Activated T-helper 1 cell treated with anti-CD3 and anti-CD28 coated beads, Interleukin-12 subunit alpha, Interleukin-12 subunit beta, Interleukin-2, Interleukin-4 antibody, amounts not matched to agents 30 ng/mL and 10 ng/mL and 1 ng/mL, durations not matched to agents 14 hours and 24 hours and 36 hours (primary cell): ENCODE results near the gene IGSF21. TPM values are rescaled to one million over a fixed set of nuclear protein-coding genes. Genes with fewer than 3 reads are reported as not detected.

Experiments used
- DNase-seq: peaks from one replicate; pipeline ENCODE4 v3.0.0; 2021; ENCODE audit warnings: low spot score
- H3K27ac Mint-ChIP-seq: one replicate; pipeline ENCODE4 v1.8.0; 2021; ENCODE audit warnings: mild to moderate bottlenecking, mixed read lengths
- H3K27me3 Mint-ChIP-seq: one replicate; pipeline ENCODE4 v1.8.0; 2022; ENCODE audit warnings: mild to moderate bottlenecking, moderate library complexity, mixed read lengths; ENCODE audit not compliant: insufficient read depth
- H3K36me3 Mint-ChIP-seq: one replicate; pipeline ENCODE4 v1.8.0; 2021; ENCODE audit warnings: low read depth, mixed read lengths
- H3K4me1 Mint-ChIP-seq: one replicate; pipeline ENCODE4 v1.8.0; 2021; ENCODE audit warnings: low read depth, mixed read lengths
- H3K4me3 Mint-ChIP-seq: one replicate; pipeline ENCODE4 v1.8.0; 2021; ENCODE audit warnings: mild to moderate bottlenecking, moderate library complexity, mixed read lengths
- H3K9me3 Mint-ChIP-seq: one replicate; pipeline ENCODE4 v1.8.0; 2021; ENCODE audit warnings: mixed read lengths
- intact Hi-C: fragments of 100-400 bp; cut with micrococcal nuclease; formaldehyde crosslinking; loops from one replicate; pipeline ENCODE4 v1.15.1; 2024
- total RNA-seq: library from RNA; stranded (reverse); gene quantifications from 2 replicates; pipeline ENCODE4 v1.2.3, GENCODE V29; 2022

The IGSF21 gene
- total RNA-seq, 1 donor from 2014 or later: not detected

DNA sequence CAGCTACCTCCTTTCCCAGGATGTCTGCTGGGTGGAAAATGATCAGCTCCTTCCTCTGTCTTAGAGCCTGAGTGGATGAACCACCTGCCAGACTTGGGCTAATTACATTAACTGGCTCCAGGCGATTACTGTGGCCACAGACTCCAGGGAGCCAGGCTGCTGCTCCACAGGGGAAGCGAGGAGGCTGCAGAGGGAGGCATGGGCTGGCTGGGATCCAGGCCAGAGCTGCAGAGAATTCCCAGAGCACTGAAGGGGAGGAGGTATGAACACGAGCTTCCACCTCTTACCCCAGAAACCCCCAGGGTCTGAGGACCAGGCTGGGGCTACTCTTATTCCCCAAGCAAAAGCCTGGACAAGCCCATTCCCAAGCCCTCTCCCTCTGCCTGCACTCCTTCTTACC is 237.2 kb downstream of the IGSF21 start:
- H3K27me3 Mint-ChIP-seq: peaks cover 3% of the 10 kb centered on the region
- no peaks in the 10 kb centered on the region for H3K4me1 Mint-ChIP-seq
- intact Hi-C loops: no loop called here
- DNase-seq: no peak
- no peaks in the 10 kb centered on the region for H3K36me3 Mint-ChIP-seq
- no peaks in the 10 kb centered on the region for H3K9me3 Mint-ChIP-seq
- H3K4me3 Mint-ChIP-seq: no peak overlapping the region
- no peak overlapping the region for H3K27ac Mint-ChIP-seq

DNA sequence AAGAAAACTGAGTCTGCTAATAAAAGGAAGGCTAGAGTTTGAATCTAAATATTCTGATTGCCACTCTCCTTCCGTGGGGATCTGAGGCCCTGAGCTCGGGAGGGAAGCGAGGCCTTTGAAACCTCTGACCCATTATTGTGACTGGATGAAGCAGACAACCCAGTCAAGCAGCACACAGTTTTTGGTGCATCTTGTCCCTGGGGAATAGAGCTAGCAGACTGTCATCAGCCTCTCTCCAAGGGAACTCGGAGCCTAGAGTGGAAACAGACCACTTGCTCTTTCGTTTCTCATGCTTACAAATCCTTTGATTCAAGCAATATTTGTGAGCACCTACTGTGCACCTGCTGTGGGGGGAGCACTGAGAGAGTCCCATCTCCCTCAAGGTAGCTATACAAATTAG is 240.0 kb downstream of the IGSF21 start:
- no peak overlapping the region for H3K27ac Mint-ChIP-seq
- H3K27me3 Mint-ChIP-seq: peaks cover 2% of the 10 kb centered on the region
- no peaks in the 10 kb centered on the region for H3K9me3 Mint-ChIP-seq
- no peak for DNase-seq
- no peaks in the 10 kb centered on the region for H3K4me1 Mint-ChIP-seq
- no peak overlapping the region for H3K4me3 Mint-ChIP-seq
- intact Hi-C loops: no loop called here
- no peaks in the 10 kb centered on the region for H3K36me3 Mint-ChIP-seq

DNA sequence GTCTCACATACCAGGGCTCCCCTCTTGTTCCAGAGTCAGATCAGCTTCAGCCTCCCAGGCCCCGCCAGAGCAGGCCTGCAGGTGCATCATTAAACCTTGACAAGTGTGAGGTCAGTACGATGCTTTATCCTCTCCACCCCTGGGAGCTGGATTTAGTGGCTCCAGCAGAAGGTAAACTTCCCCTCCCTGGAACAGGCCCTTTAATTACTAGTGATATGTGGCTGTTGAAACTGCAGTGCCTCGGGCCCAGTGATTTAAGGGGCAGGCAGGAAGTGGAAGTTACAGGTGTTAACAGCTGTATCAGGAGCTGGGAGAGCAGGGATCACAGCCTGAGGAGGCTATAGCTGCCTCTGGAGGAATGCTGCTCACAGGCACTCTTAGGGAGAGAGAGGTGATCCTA is 240.8 kb downstream of the IGSF21 start:
- Mint-ChIP-seq H3K27ac (no peak overlapping the region), H3K4me1 (no peaks in the 10 kb centered on the region), H3K27me3 (peaks cover 2% of the 10 kb centered on the region), H3K9me3 (no peaks in the 10 kb centered on the region), H3K36me3 (no peaks in the 10 kb centered on the region), H3K4me3 (no peak overlapping the region)
- intact Hi-C loops: no loop called here
- no peak for DNase-seq

DNA sequence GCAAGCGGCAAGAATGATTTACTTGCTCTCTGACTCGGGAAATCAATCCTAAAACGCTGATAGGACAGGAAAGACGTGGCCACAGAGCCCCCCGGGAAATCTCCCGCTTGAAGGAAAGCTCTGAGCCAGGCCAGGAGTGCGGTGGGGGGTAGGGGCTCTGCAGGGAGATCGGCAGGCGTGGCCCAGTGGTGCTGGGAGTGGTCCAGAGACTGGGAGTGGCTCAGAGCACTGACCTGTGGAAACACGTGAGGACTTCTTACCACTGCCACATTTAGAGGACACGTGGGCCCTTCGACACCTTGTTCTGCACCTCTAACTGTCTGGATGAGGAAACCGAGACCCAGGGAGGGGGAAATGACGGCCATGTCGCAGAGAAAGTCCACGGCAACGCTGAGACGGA is 243.1 kb downstream of the IGSF21 start:
- no peak overlapping the region for H3K4me3 Mint-ChIP-seq
- intact Hi-C loops: no loop called here
- H3K9me3 Mint-ChIP-seq: no peaks in the 10 kb centered on the region
- no peaks in the 10 kb centered on the region for H3K36me3 Mint-ChIP-seq
- no peak for DNase-seq
- no peak overlapping the region for H3K27ac Mint-ChIP-seq
- H3K27me3 Mint-ChIP-seq: peaks cover 6% of the 10 kb centered on the region
- H3K4me1 Mint-ChIP-seq: no peaks in the 10 kb centered on the region

DNA sequence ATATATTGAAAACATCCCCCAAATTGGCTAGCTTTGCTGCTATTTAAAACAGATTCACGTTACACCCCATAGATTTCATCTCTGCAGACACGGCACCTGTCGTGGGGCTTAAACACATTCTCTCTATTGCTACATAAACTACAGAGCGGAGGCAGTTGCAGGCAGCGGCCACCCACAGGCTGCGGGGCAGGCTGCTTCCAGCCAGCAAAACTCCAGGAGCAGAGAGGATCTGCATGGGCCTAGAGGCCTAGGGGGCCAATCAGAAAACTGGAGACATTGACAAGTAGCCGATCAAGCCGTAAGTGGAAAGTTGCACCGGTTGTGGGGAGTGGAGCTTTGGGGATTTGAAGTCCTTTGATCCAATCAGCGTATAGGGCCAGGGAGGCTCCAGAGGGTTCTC is 244.1 kb downstream of the IGSF21 start:
- no peak for DNase-seq
- Mint-ChIP-seq H3K36me3 (no peaks in the 10 kb centered on the region), H3K9me3 (no peaks in the 10 kb centered on the region), H3K4me1 (no peaks in the 10 kb centered on the region), H3K27me3 (peaks cover 6% of the 10 kb centered on the region), H3K4me3 (no peak overlapping the region), H3K27ac (no peak overlapping the region)
- intact Hi-C loops: no loop called here

DNA sequence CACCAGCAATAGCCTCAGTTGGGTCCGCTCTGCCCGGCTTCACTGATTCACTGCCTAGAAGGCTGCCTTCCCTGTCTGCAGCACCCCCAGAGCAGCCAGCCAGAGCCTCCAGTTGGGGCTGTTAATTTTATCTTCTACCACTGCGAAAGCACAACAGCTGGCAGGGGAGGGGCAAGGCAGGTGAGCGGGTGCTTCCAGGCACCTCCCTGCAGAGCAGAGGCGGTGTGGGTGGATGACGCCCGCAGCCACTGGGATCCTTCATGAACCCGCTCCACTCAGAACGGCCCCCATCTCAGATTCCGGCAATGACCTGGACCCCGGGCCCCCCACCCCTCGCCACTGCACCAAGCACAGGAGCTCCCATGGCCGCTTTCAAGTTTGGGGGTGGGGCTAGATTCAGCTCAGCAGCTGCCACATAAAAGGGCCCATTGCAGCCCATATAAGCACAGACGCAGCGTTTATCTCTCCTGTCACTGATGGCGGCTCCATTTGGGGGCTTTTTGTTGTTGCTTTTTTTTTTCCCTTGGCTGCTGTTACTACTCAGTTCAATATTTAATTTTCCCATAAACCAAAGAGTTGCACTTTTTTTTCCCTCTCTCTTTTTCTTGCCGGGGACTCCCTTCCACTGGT is 245.2 kb downstream of the IGSF21 start:
- Mint-ChIP-seq H3K9me3 (no peaks in the 10 kb centered on the region), H3K27me3 (peaks cover 6% of the 10 kb centered on the region), H3K4me3 (no peak overlapping the region), H3K36me3 (no peaks in the 10 kb centered on the region), H3K4me1 (no peaks in the 10 kb centered on the region), H3K27ac (no peak overlapping the region)
- DNase-seq: no peak
- intact Hi-C loops: no loop called here

DNA sequence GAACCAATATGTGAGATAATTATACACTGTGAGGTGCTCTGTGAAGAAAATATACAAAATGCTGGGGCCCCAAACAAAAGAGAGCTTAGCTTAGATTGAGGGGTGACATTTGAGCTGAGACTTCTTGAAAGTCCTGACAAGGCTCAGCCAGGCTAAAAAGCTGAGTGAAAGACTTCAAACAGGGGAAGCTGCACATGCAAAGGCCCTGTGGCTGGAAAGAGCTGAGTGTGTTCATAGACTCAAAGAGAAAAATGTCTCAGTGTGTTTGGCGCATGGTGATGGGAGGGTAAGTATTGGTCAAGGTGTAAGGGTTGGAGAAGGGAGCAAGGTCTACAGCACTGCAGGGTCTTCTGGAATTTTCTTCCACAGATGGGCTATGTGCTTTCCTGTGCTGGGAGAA is 245.9 kb downstream of the IGSF21 start:
- peaks cover 6% of the 10 kb centered on the region for H3K27me3 Mint-ChIP-seq
- no peaks in the 10 kb centered on the region for H3K36me3 Mint-ChIP-seq
- no peak for DNase-seq
- intact Hi-C loops: no loop called here
- no peaks in the 10 kb centered on the region for H3K4me1 Mint-ChIP-seq
- no peak overlapping the region for H3K4me3 Mint-ChIP-seq
- H3K27ac Mint-ChIP-seq: no peak overlapping the region
- H3K9me3 Mint-ChIP-seq: no peaks in the 10 kb centered on the region

DNA sequence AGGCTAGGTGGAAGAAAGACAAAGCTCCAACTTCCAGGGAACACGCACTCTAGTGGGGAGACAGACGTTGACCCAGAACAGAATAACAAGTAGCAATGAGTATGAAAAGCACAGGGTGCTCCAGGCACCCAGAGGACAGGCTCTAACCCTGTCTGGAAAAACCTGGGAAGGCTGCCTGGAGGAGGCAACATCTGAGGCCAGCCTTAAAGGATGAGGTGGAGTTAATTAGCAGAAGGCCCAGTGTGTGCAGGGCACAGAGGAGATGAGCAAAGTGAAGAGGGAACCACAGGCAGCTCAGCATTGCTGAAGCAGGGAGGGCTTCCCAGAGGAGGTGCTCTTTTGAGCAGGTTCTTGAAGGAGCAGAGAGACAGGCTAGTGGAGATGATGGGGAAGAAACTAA is 246.4 kb downstream of the IGSF21 start:
- H3K4me1 Mint-ChIP-seq: no peaks in the 10 kb centered on the region
- no peak overlapping the region for H3K4me3 Mint-ChIP-seq
- DNase-seq: no peak
- intact Hi-C loops: no loop called here
- no peak overlapping the region for H3K27ac Mint-ChIP-seq
- H3K27me3 Mint-ChIP-seq: peaks cover 7% of the 10 kb centered on the region
- no peaks in the 10 kb centered on the region for H3K9me3 Mint-ChIP-seq
- H3K36me3 Mint-ChIP-seq: no peaks in the 10 kb centered on the region

DNA sequence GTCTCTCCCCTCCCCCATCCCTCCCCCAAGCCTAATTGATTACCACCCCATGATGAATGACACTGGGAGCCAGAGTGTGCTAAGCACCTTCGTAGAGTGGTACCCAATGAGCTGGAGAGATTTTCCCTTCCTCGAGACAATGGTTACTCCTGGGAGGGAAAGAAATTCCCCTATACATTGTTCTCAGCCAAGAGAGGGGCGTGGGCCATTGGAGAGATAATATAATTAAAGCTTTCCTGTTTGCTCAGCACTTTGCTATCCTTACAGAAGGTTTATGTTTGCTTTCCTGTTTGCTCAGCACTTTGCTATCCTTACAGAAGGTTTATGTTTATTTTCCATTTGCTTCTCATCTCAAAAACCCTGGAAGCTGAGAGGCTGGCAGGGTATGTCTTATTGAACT is 247.0 kb downstream of the IGSF21 start:
- Mint-ChIP-seq H3K36me3 (no peaks in the 10 kb centered on the region), H3K4me3 (no peak overlapping the region), H3K4me1 (no peaks in the 10 kb centered on the region), H3K27ac (no peak overlapping the region), H3K9me3 (no peaks in the 10 kb centered on the region), H3K27me3 (peaks cover 7% of the 10 kb centered on the region)
- no peak for DNase-seq
- intact Hi-C loops: no loop called here

DNA sequence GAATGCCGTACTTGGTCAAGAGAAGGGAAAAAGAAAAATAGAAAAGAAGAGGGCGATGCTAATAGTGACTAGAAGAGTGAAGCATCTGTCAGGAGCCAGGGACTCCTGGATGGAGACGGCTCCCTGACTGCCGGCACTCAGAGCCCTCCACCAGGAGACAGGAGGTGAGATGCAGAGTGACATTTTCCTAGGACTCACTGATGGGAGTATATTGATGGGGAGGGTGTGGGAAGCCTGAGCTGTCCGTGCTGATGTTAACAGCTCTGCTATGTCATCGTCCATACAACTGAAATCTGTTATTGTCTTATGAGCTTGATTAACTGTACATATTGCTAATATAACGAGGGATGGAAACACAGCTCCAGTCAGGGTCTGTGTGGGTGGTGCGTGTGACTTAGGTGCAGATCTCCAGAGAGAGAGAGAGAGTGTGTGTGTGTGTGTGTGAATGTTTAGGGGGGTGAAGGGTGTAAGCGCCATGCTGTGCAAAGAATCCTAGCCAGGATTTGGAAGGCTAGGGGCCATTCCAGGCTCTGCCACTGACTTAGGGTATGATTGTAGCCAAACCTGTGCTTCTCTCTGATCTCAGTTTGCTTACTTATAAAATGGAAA is 250.1 kb downstream of the IGSF21 start:
- no peaks in the 10 kb centered on the region for H3K36me3 Mint-ChIP-seq

DNA sequence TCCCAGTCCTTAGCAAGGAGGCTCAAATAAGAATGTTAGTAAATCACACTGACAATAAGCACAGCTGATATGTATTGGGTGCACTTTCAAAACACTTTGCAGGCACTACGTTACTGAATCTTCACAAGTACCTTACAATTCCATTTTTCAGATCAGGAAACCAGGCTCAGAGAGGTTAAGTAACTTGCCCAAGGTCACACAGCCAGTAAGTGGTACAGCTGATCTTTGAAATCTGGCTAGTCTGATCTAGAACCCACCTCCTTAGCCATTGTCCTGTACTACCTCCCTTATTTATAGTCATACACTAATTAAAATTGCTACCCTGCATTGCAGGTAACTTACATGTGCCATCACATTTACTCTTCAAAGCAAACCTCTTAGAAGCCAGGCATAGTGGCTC is 251.0 kb downstream of the IGSF21 start:
- peaks cover 5% of the 10 kb centered on the region for H3K27me3 Mint-ChIP-seq
- no peaks in the 10 kb centered on the region for H3K36me3 Mint-ChIP-seq
- H3K9me3 Mint-ChIP-seq: no peaks in the 10 kb centered on the region
- H3K4me1 Mint-ChIP-seq: no peaks in the 10 kb centered on the region
- H3K27ac Mint-ChIP-seq: no peak overlapping the region
- intact Hi-C loops: no loop called here
- DNase-seq: no peak
- no peak overlapping the region for H3K4me3 Mint-ChIP-seq

More for the DNA sequence above, 250.1 kb downstream of the IGSF21 start:
- no peak overlapping the region for H3K27ac Mint-ChIP-seq
- no peaks in the 10 kb centered on the region for H3K4me1 Mint-ChIP-seq
- no peak for DNase-seq
- intact Hi-C loops: no loop called here
- H3K9me3 Mint-ChIP-seq: no peaks in the 10 kb centered on the region
- no peak overlapping the region for H3K4me3 Mint-ChIP-seq
- H3K27me3 Mint-ChIP-seq: peaks cover 6% of the 10 kb centered on the region

DNA sequence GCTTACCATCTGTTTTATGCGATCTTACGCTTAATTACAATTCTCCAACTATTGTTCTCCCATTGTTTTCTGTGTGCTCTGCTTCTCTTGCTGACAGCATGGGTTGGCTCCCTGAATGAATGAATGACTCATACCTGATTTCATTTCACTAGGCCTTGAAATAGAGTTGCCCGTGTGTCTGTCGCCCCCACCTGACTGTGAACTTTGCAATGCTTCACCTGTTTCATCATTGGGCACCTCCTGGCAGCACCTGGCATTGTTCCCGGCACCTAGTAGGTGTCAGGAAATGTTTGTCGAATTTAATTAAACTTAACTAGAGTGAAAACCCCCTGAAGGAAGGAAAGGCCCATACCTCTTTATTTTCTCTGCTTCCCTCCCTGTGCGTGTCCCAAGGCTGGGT is 252.7 kb downstream of the IGSF21 start:
- Mint-ChIP-seq H3K27me3 (peaks cover 1% of the 10 kb centered on the region), H3K4me1 (no peaks in the 10 kb centered on the region), H3K9me3 (no peaks in the 10 kb centered on the region), H3K4me3 (no peak overlapping the region), H3K36me3 (no peaks in the 10 kb centered on the region), H3K27ac (no peak overlapping the region)
- no peak for DNase-seq
- intact Hi-C loops: no loop called here

DNA sequence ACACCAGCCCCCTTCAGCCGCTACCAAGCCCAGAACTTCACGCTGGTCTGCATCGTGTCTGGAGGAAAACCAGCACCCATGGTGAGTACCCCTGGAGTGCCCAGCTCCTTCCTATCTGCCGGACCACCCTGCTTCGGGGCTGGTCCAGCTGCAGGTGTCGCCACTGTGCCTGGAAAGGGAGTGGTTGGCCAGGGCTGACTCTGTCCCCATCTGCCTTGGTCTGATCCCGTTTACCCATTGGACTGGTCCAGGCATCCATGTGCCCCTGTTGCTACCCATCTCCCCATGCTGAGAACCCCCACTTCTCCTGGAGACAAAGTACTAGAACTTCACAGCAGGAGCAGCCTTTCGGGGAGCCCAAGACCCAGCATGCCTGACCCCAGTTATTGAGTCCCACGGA is 254.6 kb downstream of the IGSF21 start:
- Mint-ChIP-seq H3K27ac (no peak overlapping the region), H3K4me3 (no peak overlapping the region), H3K9me3 (no peaks in the 10 kb centered on the region), H3K4me1 (no peaks in the 10 kb centered on the region), H3K27me3 (peaks cover 1% of the 10 kb centered on the region), H3K36me3 (no peaks in the 10 kb centered on the region)
- no peak for DNase-seq
- intact Hi-C loops: no loop called here

DNA sequence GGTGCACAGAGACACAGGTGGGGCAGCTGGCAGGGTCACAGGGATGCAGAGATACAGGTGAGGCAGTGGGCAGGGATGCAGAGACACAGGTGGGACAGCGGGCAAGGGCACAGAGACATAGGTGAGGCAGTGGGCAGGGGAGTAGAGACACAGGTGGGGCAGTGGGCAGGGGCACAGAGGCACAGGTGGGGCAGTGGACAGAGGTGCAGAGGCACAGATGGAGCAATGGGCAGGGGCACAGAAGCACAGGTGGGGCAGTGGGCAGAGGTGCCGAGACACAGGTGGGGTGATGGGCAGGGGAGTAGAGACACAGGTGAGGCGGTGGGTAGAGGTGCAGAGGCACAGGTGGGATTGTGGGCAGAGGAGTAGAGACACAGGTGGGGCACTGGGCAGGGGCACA is 255.8 kb downstream of the IGSF21 start:
- intact Hi-C loops: no loop called here
- no peak for DNase-seq
- Mint-ChIP-seq H3K4me3 (no peak overlapping the region), H3K27me3 (peaks cover 1% of the 10 kb centered on the region), H3K4me1 (no peaks in the 10 kb centered on the region), H3K9me3 (no peaks in the 10 kb centered on the region), H3K27ac (no peak overlapping the region), H3K36me3 (no peaks in the 10 kb centered on the region)
